HCT116 (cell line): Measurements from ENCODE around the gene NOS1.

Source experiments
- CEBPB ChIP-seq: IDR thresholded peaks from 2 replicates; pipeline ENCODE4 v1.6.1; 2012; ENCODE audit warnings: low read depth
- EGR1 ChIP-seq: IDR thresholded peaks from 2 replicates; pipeline ENCODE4 v1.6.1; 2012; ENCODE audit warnings: low read depth
- FOSL1 ChIP-seq: IDR thresholded peaks from 2 replicates; pipeline ENCODE4 v1.6.1; 2012; ENCODE audit warnings: low read depth
- POLR2A ChIP-seq: IDR thresholded peaks from 2 replicates; pipeline ENCODE4 v1.7.0; 2011; ENCODE audit warnings: borderline replicate concordance; ENCODE audit not compliant: insufficient read depth, insufficient read length; ENCODE audit errors: extremely low read depth
- POLR2AphosphoS5 ChIP-seq: IDR thresholded peaks from 2 replicates; pipeline ENCODE4 v1.6.1; 2011; ENCODE audit warnings: mild to moderate bottlenecking, low read depth, low read length, moderate library complexity
- SIN3A ChIP-seq: IDR thresholded peaks from 2 replicates; pipeline ENCODE4 v1.6.1; 2012; ENCODE audit warnings: low read depth
- SP1 ChIP-seq: IDR thresholded peaks from 2 replicates; pipeline ENCODE4 v1.6.1; 2012; ENCODE audit warnings: low read depth
- SRF ChIP-seq: IDR thresholded peaks from 2 replicates; pipeline ENCODE4 v1.6.1; 2012; ENCODE audit warnings: low read depth
- TCF7L2 ChIP-seq: IDR thresholded peaks from 2 replicates; pipeline ENCODE4 v1.7.0; 2011; ENCODE audit warnings: borderline replicate concordance, inconsistent platforms; ENCODE audit not compliant: insufficient read depth, insufficient read length; ENCODE audit errors: extremely low read depth
- YY1 ChIP-seq: IDR thresholded peaks from 2 replicates; pipeline ENCODE4 v1.6.1; 2011; ENCODE audit warnings: low read length, low read depth, moderate library complexity, mild to moderate bottlenecking; ENCODE audit not compliant: insufficient replicate concordance; ENCODE audit errors: extremely low read depth
- ZNF274 ChIP-seq: fragments of 200-500 bp; sonication (Bioruptor generic); IDR thresholded peaks from 2 replicates; pipeline ENCODE4 v1.6.1; 2014; ENCODE audit warnings: mild to moderate bottlenecking, low read depth, low read length, inconsistent platforms
- TF ChIP-seq, protein P1 (sequence below), 3 experiments: fragments of 200-600 bp in 1 of 3; sonication (generic) in 1 of 3; IDR thresholded peaks in 2 of 3; conservative IDR thresholded peaks in 1 of 3; 2 replicates each; pipeline ENCODE4 v1.5.1; 2012 to 2017; ENCODE audit warnings: low read depth in 2 of 3, low read length in 2 of 3, antibody characterized with exemption in 1 of 3, borderline replicate concordance in 1 of 3, control low read depth in 1 of 3, mild to moderate bottlenecking in 1 of 3, mixed read lengths in 1 of 3, mixed run types in 1 of 3, moderate library complexity in 1 of 3; ENCODE audit not compliant: insufficient read depth in 1 of 3
- TF ChIP-seq, protein P2 (sequence below): IDR thresholded peaks from 2 replicates; pipeline ENCODE4 v1.6.1; 2012; ENCODE audit warnings: low read depth
- TF ChIP-seq, protein P3 (sequence below): IDR thresholded peaks from 2 replicates; pipeline ENCODE4 v1.6.1; 2012

DNA sequence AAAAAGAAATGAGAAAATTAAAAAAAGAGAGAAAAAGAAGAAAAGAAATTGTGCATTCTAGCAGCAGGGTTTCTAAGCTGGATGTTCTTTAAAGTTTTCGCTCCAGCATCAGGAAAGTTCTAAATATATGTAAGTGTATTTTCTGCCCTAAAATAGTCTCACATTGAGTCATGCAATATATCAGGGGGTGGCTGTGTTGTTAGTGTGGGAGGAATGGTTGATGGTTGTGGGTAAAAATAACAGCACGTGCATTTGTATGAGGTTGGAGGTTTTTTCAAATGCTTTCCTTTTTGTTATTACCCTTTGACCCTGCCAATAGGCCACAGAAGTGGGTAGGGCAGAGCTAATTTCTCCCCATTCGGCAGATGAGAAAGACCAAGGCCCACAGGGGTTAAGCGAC, 106.0 kb downstream of the NOS1 start:
- TF ChIP-seq, protein P1, sequence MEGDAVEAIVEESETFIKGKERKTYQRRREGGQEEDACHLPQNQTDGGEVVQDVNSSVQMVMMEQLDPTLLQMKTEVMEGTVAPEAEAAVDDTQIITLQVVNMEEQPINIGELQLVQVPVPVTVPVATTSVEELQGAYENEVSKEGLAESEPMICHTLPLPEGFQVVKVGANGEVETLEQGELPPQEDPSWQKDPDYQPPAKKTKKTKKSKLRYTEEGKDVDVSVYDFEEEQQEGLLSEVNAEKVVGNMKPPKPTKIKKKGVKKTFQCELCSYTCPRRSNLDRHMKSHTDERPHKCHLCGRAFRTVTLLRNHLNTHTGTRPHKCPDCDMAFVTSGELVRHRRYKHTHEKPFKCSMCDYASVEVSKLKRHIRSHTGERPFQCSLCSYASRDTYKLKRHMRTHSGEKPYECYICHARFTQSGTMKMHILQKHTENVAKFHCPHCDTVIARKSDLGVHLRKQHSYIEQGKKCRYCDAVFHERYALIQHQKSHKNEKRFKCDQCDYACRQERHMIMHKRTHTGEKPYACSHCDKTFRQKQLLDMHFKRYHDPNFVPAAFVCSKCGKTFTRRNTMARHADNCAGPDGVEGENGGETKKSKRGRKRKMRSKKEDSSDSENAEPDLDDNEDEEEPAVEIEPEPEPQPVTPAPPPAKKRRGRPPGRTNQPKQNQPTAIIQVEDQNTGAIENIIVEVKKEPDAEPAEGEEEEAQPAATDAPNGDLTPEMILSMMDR (IDR thresholded peaks at IDR 0.05 in 2 of 3, conservative IDR thresholded peaks at IDR 0.05 in 1 of 3; ENCODE audit: borderline replicate concordance in 1 of 3, insufficient read depth in 1 of 3, low read depth in 2 of 3, low read length in 2 of 3): no peak
- TF ChIP-seq SP1 (no peak), POLR2AphosphoS5 (no peak), SRF (no peak), ZNF274 (no peak), SIN3A (no peak), YY1 (no peak), POLR2A (no peak), TCF7L2 (no peak), EGR1 (no peak), CEBPB (no peak), FOSL1 (no peak)
- TF ChIP-seq, protein P2, sequence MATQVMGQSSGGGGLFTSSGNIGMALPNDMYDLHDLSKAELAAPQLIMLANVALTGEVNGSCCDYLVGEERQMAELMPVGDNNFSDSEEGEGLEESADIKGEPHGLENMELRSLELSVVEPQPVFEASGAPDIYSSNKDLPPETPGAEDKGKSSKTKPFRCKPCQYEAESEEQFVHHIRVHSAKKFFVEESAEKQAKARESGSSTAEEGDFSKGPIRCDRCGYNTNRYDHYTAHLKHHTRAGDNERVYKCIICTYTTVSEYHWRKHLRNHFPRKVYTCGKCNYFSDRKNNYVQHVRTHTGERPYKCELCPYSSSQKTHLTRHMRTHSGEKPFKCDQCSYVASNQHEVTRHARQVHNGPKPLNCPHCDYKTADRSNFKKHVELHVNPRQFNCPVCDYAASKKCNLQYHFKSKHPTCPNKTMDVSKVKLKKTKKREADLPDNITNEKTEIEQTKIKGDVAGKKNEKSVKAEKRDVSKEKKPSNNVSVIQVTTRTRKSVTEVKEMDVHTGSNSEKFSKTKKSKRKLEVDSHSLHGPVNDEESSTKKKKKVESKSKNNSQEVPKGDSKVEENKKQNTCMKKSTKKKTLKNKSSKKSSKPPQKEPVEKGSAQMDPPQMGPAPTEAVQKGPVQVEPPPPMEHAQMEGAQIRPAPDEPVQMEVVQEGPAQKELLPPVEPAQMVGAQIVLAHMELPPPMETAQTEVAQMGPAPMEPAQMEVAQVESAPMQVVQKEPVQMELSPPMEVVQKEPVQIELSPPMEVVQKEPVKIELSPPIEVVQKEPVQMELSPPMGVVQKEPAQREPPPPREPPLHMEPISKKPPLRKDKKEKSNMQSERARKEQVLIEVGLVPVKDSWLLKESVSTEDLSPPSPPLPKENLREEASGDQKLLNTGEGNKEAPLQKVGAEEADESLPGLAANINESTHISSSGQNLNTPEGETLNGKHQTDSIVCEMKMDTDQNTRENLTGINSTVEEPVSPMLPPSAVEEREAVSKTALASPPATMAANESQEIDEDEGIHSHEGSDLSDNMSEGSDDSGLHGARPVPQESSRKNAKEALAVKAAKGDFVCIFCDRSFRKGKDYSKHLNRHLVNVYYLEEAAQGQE: no peak
- TF ChIP-seq, protein P3, sequence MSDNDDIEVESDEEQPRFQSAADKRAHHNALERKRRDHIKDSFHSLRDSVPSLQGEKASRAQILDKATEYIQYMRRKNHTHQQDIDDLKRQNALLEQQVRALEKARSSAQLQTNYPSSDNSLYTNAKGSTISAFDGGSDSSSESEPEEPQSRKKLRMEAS: no peak
